Iris pigment epithelial cell (primary cell): ENCODE data around the gene TAS2R31.
A peak's percentile ranks its signal among the peaks of the same experiment; 100 is the strongest.
"Not testable (repeated sequence)": the region's sequence is repeated elsewhere in the genome, so short reads cannot be mapped to it uniquely, and the experiment has no call there.

Source experiments
- DNase-seq: peaks from one replicate; pipeline ENCODE4 v3.0.0-alpha.2; 2011; ENCODE audit warnings: low read depth

The TAS2R31 gene, protein sequence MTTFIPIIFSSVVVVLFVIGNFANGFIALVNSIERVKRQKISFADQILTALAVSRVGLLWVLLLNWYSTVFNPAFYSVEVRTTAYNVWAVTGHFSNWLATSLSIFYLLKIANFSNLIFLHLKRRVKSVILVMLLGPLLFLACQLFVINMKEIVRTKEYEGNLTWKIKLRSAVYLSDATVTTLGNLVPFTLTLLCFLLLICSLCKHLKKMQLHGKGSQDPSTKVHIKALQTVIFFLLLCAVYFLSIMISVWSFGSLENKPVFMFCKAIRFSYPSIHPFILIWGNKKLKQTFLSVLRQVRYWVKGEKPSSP

DNA sequence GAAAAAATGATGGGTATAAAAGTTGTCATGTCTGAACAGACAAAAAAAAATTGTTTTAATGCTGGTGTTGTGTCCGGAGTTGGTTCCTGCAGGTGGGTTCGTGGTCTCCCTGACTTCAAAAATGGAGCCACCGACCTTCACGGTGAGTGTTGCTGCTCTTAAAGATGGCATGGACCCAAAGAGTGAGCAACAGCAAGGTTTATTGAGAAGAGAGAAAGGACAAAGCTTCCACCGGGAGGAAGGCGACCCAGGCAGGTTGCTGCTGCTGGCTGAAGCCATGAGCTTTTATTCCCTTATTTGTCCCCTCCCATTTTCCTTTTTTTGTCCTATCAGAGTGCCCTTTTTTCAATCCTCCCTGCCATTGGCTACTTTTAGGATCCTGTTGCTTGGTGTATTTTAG is at the start of gene TAS2R31:
Gene TAS2R31 (minus strand): TSS at position 101 of the 400 bp plus-strand sequence. CDS start 72 bp downstream, at position 29.
- no peak for DNase-seq

DNA sequence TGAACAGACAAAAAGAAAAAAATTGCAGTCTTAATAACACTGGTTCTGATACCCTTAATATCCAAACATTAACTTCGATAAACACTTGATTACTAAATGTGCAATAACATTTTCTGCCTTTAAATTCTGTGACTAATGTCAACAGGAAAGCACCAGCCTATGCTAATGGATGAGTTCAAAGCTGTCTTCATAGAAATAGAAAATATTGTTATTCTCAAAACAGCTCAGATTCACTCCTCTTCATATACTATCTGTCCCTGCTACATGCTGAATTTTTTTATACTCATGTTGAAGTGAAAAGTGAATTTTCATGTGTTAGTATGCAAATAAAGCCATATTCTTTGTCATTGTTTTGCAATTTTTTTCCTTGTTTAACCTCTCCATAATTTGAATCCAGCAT is 47.0 kb upstream of the TAS2R31 start:
- no peak for DNase-seq

DNA sequence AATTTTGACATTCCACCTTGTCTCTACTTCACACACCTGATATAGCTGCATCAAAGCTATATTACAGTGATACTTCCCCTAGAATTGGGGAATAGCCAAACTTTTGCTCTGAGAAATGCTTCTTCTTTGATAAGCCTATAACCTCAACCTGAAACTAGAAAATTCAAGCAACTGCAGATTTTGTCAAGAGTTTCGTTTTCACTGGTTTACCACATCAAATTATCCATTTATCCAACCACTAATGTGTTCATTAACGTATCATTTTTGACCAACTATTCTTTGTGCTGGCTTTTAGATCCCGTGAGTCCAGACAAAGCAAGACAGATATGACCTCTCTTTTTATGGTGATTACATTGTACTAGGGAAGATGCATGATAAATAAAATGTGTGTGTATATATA is 44.4 kb upstream of the TAS2R31 start:
- no peak for DNase-seq

- no peak for DNase-seq
Measured at GRCh38 chr12:11071414-11071813, 40.2 kb upstream of the TAS2R31 start.

GRCh38 chr12:11070999-11071398 is 39.8 kb upstream of the TAS2R31 start:
- no peak for DNase-seq

GRCh38 chr12:11069854-11070365 is 38.7 kb upstream of the TAS2R31 start:
- no peak for DNase-seq

DNA sequence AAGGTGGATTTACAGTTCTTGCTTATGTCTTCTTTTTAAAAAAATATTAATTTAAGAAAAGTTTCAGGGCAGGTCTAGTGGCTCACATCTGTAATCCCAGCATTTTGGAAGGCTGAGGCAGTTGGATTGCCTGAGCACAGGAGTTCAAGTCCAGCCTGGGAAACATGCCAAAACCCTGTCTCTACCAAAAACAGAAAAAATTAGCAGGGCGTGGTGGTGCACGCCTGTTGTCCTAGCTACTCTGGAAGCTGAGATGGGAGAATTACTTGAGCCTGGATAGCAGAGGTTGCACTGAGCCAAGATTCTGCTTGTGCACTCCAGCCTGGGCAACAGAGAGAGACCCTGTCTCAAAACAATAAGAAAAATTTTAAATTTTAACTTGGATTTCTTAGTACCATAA is 36.3 kb upstream of the TAS2R31 start:
- DNase-seq = peak; percentile 31

DNA sequence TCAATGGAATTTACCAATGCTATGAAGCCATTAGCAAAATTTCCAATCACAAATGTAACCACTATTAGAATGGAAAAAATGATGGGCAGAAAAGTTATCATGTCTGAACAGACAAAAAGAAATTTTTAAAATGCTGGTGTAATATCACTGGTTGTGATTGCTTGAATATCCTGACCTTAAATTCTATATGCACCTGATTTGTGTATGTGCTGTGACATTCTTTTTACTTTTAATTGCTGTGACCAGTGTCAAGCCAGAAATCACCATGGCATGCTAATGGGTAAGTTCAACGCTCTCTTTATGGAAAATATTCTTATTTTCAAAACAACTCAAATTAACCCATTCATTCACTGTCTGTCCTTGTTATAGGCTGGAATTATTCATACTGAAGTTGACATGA is 31.0 kb upstream of the TAS2R31 start, which contains the start of gene TAS2R46:
Gene TAS2R46 (minus strand): TSS at position 101 of the 400 bp plus-strand sequence. CDS start 0 bp downstream, at position 101.
- DNase-seq = not testable (repeated sequence)

- peak; percentile 46 for DNase-seq
Measured at GRCh38 chr12:11059784-11060183, 28.6 kb upstream of the TAS2R31 start.

- no peak for DNase-seq
Measured at GRCh38 chr12:11059041-11059440, 27.8 kb upstream of the TAS2R31 start.

DNA sequence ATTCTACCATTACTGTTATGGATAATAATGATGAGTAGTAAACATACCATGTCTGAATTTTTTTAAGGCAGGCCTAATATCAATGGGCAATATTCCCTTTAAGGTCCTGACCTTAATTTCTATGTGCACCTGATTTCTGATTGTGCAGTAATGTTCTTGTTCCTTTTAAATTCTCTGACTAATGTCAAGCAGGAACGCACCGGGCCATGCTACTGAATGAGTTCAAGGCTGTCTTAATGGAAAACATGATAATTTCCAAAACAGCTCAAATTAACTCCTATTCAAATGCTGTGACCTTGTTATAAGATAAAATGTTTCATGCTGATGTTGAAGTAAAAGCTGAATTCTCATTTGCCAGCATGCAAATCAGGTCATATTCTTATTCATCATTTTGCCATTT is 24.1 kb upstream of the TAS2R31 start:
- DNase-seq = no peak

DNA sequence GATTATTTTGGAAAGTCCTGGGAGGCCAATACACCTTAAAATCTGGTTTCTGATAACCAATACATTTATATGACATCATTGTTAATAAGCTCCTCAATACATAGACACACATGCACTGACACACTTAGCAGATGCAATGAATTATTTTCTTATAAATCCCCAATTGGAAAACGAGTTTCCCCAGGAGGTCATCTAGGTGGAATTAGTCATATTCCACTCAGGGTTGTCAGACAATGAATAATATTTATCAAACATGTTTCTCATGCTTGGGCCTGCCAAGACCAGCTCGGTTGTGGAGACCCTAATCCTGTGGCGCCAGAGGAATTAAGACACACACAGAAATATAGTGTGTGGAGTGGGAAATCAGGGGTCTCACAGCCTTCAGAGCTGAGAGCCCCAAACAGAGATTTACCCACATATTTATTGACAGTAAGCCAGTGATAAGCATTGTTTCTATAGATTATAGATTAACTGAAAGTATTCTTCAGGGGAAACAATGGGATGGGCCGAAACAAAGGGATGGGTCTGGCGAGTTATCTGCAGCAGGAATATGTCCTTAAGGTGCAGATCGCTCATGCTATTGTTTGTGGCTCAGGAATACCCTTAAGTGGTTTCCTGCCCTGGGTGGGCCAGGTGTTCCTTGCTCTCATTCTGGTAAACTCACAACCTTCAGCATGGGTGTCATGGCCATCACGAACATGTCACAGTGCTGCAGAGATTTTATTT is 18.8 kb upstream of the TAS2R31 start:
- not testable (repeated sequence) for DNase-seq

DNA sequence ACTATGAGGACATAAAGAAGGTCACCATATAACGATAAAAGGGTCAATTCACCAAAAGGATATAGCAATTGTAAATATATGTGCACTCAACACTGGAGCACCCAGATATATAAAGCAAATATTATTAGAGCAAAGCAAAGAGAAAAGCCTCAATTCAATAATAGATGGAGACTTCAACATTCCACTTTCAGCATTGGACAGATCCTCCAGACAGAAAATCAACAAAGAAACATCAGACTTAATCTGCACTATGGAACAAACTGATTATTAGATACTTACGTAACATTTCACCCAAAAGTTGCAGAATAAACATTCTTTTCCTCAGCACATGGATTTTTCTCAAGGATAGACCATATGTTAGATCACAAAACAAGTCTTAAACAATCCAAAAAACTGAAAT is 10.2 kb upstream of the TAS2R31 start:
- not testable (repeated sequence) for DNase-seq

- peak; percentile 11 for DNase-seq
Measured at GRCh38 chr12:11040162-11040561, 9.0 kb upstream of the TAS2R31 start.

- DNase-seq = no peak
Measured at GRCh38 chr12:11039171-11039570, 8.0 kb upstream of the TAS2R31 start.

- not testable (repeated sequence) for DNase-seq
Measured at GRCh38 chr12:11033959-11034358, 2.8 kb upstream of the TAS2R31 start.

DNA sequence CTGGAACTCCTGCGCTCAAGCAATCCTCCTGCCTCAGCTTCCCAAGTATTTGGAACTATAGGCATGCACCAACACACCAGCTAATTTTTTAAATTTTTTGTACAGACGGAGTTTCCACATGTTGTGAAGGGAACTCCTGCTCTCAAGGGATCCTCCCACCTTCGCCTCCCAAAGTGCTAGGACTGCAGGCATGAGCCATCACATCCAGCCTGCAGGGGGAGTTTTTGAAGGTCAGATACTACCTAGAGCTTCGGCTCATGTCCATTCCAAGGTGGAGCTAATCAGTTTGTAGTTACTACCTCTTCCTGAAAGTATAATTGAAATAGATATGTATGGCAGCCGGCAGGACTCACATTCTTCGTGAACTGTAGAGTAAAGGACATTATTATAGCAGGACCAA is 5.1 kb downstream of the TAS2R31 start:
- no peak for DNase-seq

- DNase-seq = no peak
Measured at GRCh38 chr12:11023387-11023786, 7.8 kb downstream of the TAS2R31 start.

DNA sequence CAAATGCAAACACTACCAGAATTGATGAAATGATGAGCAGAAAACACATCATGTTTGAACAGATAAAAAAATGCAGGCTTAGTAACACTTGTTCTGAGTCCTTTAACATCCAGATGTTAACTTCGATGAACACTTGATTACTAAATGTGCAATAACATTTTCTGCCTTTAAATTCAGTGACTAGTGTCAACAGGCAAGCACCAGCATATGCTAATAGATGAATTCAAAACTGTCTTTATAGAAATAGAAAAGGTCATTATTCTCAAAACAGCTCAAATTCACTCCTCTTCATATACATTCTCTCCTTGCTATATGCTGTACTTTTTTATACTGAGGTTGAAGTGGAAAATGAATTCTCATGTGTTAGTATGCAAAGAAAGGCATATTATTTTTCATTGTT is 8.7 kb downstream of the TAS2R31 start, which contains the start of gene TAS2R19:
Gene TAS2R19 (minus strand): TSS at position 101 of the 400 bp plus-strand sequence. CDS start 49 bp downstream, at position 52.
- no peak for DNase-seq

- DNase-seq = no peak
Measured at GRCh38 chr12:11016937-11017336, 14.3 kb downstream of the TAS2R31 start.

DNA sequence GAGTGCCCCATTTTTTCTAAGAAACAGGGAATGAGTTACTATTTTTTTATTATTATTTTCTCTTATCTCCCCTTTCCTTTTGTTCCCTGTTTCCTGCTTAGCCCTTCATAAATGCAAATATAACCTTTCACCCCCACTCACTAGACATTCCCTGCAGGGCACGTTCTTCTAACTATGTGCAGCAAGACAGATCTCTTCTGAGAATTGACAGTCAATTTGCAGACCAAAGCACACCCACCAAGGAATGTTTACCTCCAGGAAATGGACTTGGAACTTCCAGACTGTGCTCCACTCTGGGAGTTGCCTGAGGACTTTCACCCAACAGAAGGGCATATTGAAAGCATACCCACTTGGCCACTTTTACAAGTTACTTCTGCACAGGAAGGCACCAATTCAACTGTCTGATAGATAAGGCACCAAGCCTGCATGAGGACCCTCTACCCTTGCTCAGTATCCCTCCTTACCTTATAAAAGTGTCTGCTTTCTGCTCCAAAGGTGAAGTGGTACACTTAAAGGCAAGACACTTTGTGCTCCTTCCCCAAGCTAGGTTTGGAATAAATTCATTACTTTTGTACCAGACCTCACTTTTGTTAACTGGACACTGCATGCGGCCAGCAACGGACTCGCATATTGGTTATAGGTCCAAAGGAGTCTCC is 15.3 kb downstream of the TAS2R31 start:
- DNase-seq = no peak

DNA sequence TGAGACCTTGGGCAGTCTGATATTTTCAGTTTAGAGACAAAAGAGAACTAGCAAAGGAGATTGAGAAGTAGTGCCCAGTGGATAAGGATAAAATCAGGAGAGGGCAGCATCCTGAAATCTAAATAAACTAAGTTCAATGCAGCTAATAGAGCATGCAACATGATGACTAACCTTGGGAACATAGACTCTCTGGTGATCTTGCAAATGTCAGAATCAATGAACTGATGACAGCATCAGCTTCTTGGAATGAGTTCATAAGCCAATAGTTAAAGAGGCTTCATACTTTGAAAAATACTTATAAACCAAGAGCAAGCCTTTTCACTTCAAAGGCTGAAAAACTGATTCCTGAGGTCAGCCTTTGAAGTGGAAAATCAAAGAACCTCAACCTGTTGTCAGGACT is 17.0 kb downstream of the TAS2R31 start:
- DNase-seq = peak; percentile 28
